ENCODE measurements around the gene DAP.

GRCh38 chr5:10728679-10729078 is 32.4 kb downstream of the DAP start:
- TF ChIP-seq POLR2AphosphoS5 (IDR thresholded peaks at IDR 0.05) (no peak), CTCF (IDR thresholded peaks at IDR 0.05) (no peak), EP300 (IDR thresholded peaks at IDR 0.05; ENCODE audit: low read depth) (no peak), POLR2A (IDR thresholded peaks at IDR 0.05) (no peak)

Measured in transverse colon (tissue), 4 donors.